ENCODE measurements around the gene ESRRA.

- TF ChIP-seq POLR2A (IDR thresholded peaks at IDR 0.05) (no peak), CTCF (IDR thresholded peaks at IDR 0.05 in 8 of 11, conservative IDR thresholded peaks at IDR 0.05 in 3 of 11) (no peak)
Observed at GRCh38 chr11:64333556-64333955, 28.2 kb downstream of the ESRRA start.
